HG03558 (cell line): ENCODE data around the gene TENM4.
"Not testable (repeated sequence)": the region's sequence is repeated elsewhere in the genome, so short reads cannot be mapped to it uniquely, and the experiment has no call there.

Experiments
- ATAC-seq: cut with Tn5 transposase; IDR thresholded peaks from one replicate; pipeline ENCODE4 v1.9.1; 2021; ENCODE audit warnings: moderate number of reproducible peaks; ENCODE audit not compliant: unreplicated experiment; ENCODE audit errors: extremely low read depth

Gene TENM4

GRCh38 chr11:78845496-78845895 lies 595.3 kb downstream of the TENM4 start:
- no peak for ATAC-seq

- ATAC-seq, result no peak
Measured at GRCh38 chr11:78841456-78842060, 599.3 kb downstream of the TENM4 start.

GRCh38 chr11:78840623-78841022 lies 600.2 kb downstream of the TENM4 start:
- ATAC-seq, result no peak

- no peak for ATAC-seq
Measured at GRCh38 chr11:78840200-78840599, 600.6 kb downstream of the TENM4 start.

- no peak for ATAC-seq
Measured at GRCh38 chr11:78838417-78838816, 602.4 kb downstream of the TENM4 start.

GRCh38 chr11:78835646-78836045 lies 605.2 kb downstream of the TENM4 start:
- ATAC-seq, result no peak

GRCh38 chr11:78834886-78835285 lies 605.9 kb downstream of the TENM4 start:
- ATAC-seq, result no peak

- no peak for ATAC-seq
Measured at GRCh38 chr11:78833237-78833636, 607.6 kb downstream of the TENM4 start.

- no peak for ATAC-seq
Measured at GRCh38 chr11:78832226-78832947, 608.4 kb downstream of the TENM4 start.

- no peak for ATAC-seq
Measured at GRCh38 chr11:78831571-78831970, 609.3 kb downstream of the TENM4 start.

GRCh38 chr11:78830277-78830819 lies 610.5 kb downstream of the TENM4 start:
- no peak for ATAC-seq

GRCh38 chr11:78829146-78829545 lies 611.7 kb downstream of the TENM4 start:
- no peak for ATAC-seq

- ATAC-seq, result no peak
Measured at GRCh38 chr11:78828676-78829075, 612.2 kb downstream of the TENM4 start.

- ATAC-seq, result not testable (repeated sequence)
Measured at GRCh38 chr11:78827291-78827690, 613.5 kb downstream of the TENM4 start.

- no peak for ATAC-seq
Measured at GRCh38 chr11:78825591-78826020, 615.2 kb downstream of the TENM4 start.

GRCh38 chr11:78823588-78823987 lies 617.2 kb downstream of the TENM4 start:
- ATAC-seq, result no peak

- ATAC-seq, result no peak
Measured at GRCh38 chr11:78822931-78823423, 617.9 kb downstream of the TENM4 start.

- no peak for ATAC-seq
Measured at GRCh38 chr11:78821371-78822306, 619.2 kb downstream of the TENM4 start.

GRCh38 chr11:78820741-78821140 lies 620.1 kb downstream of the TENM4 start:
- no peak for ATAC-seq

GRCh38 chr11:78818201-78818600 lies 622.6 kb downstream of the TENM4 start:
- ATAC-seq, result no peak
